HepG2 (cell line): ENCODE results near the gene COPZ2. TPM values are rescaled to one million over a fixed set of nuclear protein-coding genes. Genes with fewer than 3 reads are reported as not detected.

ENCODE experiments used
- ATM ChIP-seq: fragments of 450-650 bp; IDR thresholded peaks from 2 replicates; pipeline ENCODE4 v1.7.1; 2017; ENCODE audit warnings: mild to moderate bottlenecking, borderline replicate concordance
- CBFB ChIP-seq: sonication (generic); formaldehyde crosslinking; IDR thresholded peaks from 2 replicates; pipeline ENCODE4 v1.4.0; 2020; ENCODE audit warnings: missing genetic modification reagents
- NCOR1 ChIP-seq: fragments of 200-600 bp; sonication (generic); IDR thresholded peaks from 2 replicates; pipeline ENCODE4 v1.7.0; 2017; ENCODE audit warnings: antibody characterized with exemption, low read length, borderline replicate concordance
- NFKB2 ChIP-seq: sonication (generic); formaldehyde crosslinking; IDR thresholded peaks from 2 replicates; pipeline ENCODE4 v1.4.0; 2020; ENCODE audit warnings: missing genetic modification reagents, borderline replicate concordance
- NONO ChIP-seq, 2 experiments: fragments of 450-650 bp in 1 of 2; sonication (generic) in 1 of 2; formaldehyde crosslinking in 1 of 2; IDR thresholded peaks in 1 of 2; conservative IDR thresholded peaks in 1 of 2; 2 replicates each; pipeline versions ENCODE4 v1.6.1 to v1.8.0; 2017 to 2022; ENCODE audit warnings: mild to moderate bottlenecking in 1 of 2, missing genetic modification reagents in 1 of 2, moderate library complexity in 1 of 2
- ONECUT2 ChIP-seq: sonication (generic); formaldehyde crosslinking; IDR thresholded peaks from 2 replicates; pipeline ENCODE4 v1.4.0; 2020; ENCODE audit warnings: missing genetic modification reagents
- SIN3B ChIP-seq: fragments of 150-350 bp; IDR thresholded peaks from 2 replicates; pipeline ENCODE4 v1.6.1; 2014; ENCODE audit warnings: low read length
- THYN1 ChIP-seq: sonication (generic); formaldehyde crosslinking; IDR thresholded peaks from 2 replicates; pipeline ENCODE4 v1.8.1; 2023; ENCODE audit warnings: low read depth, mild to moderate bottlenecking, moderate library complexity, missing genetic modification reagents, borderline replicate concordance
- ZNF550 ChIP-seq: sonication (generic); formaldehyde crosslinking; IDR thresholded peaks from 2 replicates; pipeline ENCODE4 v1.4.0; 2020; ENCODE audit warnings: mild to moderate bottlenecking, missing genetic modification reagents, borderline replicate concordance
- ZNF652 ChIP-seq: IDR thresholded peaks from 2 replicates; pipeline ENCODE4 v1.6.1; 2016; ENCODE audit warnings: low read depth, borderline replicate concordance
- ZZZ3 ChIP-seq: sonication (generic); formaldehyde crosslinking; IDR thresholded peaks from 2 replicates; pipeline ENCODE4 v1.4.0; 2020; ENCODE audit warnings: missing genetic modification reagents, mild to moderate bottlenecking, borderline replicate concordance
- polyA plus RNA-seq, 8 experiments: library from polyadenylated mRNA; depleted of rRNA in 3 of 8; stranded (reverse) in 7 of 8; unstranded in 1 of 8; fragments of >200 nt; fragmentation: Illumina TruSeq in 4 of 8; extraction: Trizol in 4 of 8; gene quantifications; 2 replicates each; pipeline versions ENCODE4 v1.2.1 to v1.2.3, GENCODE V29; 2011 to 2016; ENCODE audit warnings: low read depth in 4 of 8, missing spikeins in 1 of 8, mixed read lengths in 1 of 8; ENCODE audit not compliant: insufficient read depth in 1 of 8
- total RNA-seq, 5 experiments: library from RNA; depleted of rRNA; stranded (reverse); fragments of >200 nt; fragmentation: Illumina TruSeq; extraction: Trizol; gene quantifications; 2 replicates each; pipeline ENCODE4 v1.2.3, GENCODE V29; 2016; ENCODE audit warnings: low read depth in 1 of 5
- TF ChIP-seq, protein P1 (sequence below): sonication (generic); formaldehyde crosslinking; conservative IDR thresholded peaks from 2 replicates; pipeline ENCODE4 v1.4.0; 2020; ENCODE audit warnings: mild to moderate bottlenecking, missing genetic modification reagents, moderate library complexity
- TF ChIP-seq, protein P2 (sequence below), 2 experiments: fragments of 450-650 bp in 1 of 2; sonication (generic) in 1 of 2; formaldehyde crosslinking in 1 of 2; IDR thresholded peaks; 2 replicates each; pipeline versions ENCODE4 v1.6.1 to v1.8.0; 2016 to 2022; ENCODE audit warnings: antibody characterized with exemption in 1 of 2, mild to moderate bottlenecking in 1 of 2, missing genetic modification reagents in 1 of 2

Gene COPZ2
- total and polyA plus RNA-seq, 2 of the 13 experiments (the other 11 are each of a cell fraction or from before 2014, with no cell fraction given): 0.61 to 1.5 TPM

DNA sequence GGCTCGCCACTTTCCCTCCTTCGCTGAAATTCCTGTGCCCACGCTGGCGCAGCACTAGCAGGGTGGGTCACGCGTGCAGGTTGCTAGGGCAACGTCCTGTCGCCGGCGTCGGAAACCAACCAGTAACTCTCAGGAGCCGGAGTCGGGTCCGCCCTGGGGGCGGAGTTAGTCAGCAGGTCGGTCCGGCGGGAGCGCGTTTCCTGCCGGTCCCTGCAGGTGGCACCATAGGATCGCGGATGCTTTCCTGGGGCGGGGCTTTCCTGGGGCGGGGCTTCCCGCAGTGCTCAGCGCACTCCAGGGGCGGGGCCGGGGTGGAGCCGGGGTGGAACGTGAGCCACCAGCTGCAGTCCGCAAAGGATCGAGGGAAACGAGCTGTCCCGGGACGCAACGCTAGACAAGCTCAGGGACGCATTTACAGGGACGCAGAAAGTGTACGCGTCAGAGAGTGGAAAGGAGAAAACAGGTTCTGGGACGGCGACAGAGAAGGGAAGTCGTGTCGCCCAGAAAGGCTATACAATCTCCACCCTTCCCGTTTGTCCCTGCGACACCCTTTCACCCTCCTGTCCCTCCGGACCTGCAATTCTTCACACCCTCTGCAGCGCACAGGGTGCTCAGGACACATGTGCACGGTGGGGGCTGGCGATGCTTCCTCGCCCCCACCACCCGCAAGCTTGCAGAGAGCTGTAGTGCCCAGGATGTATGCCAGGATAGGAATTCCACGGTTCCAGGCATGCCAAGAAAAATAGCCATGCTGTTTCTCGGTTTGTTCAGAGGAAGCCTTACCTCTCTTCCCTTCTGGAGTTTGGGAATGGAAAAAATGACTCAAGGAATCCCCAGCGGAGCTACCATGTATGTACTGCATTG lies 12.3 kb downstream of the COPZ2 start (continued):
- TF ChIP-seq, protein P1, sequence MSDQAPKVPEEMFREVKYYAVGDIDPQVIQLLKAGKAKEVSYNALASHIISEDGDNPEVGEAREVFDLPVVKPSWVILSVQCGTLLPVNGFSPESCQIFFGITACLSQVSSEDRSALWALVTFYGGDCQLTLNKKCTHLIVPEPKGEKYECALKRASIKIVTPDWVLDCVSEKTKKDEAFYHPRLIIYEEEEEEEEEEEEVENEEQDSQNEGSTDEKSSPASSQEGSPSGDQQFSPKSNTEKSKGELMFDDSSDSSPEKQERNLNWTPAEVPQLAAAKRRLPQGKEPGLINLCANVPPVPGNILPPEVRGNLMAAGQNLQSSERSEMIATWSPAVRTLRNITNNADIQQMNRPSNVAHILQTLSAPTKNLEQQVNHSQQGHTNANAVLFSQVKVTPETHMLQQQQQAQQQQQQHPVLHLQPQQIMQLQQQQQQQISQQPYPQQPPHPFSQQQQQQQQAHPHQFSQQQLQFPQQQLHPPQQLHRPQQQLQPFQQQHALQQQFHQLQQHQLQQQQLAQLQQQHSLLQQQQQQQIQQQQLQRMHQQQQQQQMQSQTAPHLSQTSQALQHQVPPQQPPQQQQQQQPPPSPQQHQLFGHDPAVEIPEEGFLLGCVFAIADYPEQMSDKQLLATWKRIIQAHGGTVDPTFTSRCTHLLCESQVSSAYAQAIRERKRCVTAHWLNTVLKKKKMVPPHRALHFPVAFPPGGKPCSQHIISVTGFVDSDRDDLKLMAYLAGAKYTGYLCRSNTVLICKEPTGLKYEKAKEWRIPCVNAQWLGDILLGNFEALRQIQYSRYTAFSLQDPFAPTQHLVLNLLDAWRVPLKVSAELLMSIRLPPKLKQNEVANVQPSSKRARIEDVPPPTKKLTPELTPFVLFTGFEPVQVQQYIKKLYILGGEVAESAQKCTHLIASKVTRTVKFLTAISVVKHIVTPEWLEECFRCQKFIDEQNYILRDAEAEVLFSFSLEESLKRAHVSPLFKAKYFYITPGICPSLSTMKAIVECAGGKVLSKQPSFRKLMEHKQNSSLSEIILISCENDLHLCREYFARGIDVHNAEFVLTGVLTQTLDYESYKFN (CRISPR knock-in tag): peak; percentile 11; the same call in 1 of the 2 replicates
- TF ChIP-seq NCOR1: no peak; the same call in 1 of the 2 replicates
- no peak for TF ChIP-seq NONO (IDR thresholded peaks at IDR 0.05)
- TF ChIP-seq NONO (CRISPR knock-in tag; conservative IDR thresholded peaks at IDR 0.05): peak; percentile 51; the same call in 1 of the 2 replicates
- TF ChIP-seq ZNF550 (CRISPR knock-in tag): 0 out of 2 replicates have a peak, but pooled peaks have one; percentile 55
- peak; percentile 28; the same call in 1 of the 2 replicates for TF ChIP-seq ONECUT2 (CRISPR knock-in tag)
- TF ChIP-seq SIN3B: peak; percentile 67; the same call in 1 of the 2 replicates
- TF ChIP-seq ZZZ3 (CRISPR knock-in tag): peak; percentile 58; the same call in 1 of the 2 replicates
- TF ChIP-seq CBFB (CRISPR knock-in tag): 0 out of 2 replicates have a peak, but pooled peaks have one; percentile 29
- TF ChIP-seq, protein P2, sequence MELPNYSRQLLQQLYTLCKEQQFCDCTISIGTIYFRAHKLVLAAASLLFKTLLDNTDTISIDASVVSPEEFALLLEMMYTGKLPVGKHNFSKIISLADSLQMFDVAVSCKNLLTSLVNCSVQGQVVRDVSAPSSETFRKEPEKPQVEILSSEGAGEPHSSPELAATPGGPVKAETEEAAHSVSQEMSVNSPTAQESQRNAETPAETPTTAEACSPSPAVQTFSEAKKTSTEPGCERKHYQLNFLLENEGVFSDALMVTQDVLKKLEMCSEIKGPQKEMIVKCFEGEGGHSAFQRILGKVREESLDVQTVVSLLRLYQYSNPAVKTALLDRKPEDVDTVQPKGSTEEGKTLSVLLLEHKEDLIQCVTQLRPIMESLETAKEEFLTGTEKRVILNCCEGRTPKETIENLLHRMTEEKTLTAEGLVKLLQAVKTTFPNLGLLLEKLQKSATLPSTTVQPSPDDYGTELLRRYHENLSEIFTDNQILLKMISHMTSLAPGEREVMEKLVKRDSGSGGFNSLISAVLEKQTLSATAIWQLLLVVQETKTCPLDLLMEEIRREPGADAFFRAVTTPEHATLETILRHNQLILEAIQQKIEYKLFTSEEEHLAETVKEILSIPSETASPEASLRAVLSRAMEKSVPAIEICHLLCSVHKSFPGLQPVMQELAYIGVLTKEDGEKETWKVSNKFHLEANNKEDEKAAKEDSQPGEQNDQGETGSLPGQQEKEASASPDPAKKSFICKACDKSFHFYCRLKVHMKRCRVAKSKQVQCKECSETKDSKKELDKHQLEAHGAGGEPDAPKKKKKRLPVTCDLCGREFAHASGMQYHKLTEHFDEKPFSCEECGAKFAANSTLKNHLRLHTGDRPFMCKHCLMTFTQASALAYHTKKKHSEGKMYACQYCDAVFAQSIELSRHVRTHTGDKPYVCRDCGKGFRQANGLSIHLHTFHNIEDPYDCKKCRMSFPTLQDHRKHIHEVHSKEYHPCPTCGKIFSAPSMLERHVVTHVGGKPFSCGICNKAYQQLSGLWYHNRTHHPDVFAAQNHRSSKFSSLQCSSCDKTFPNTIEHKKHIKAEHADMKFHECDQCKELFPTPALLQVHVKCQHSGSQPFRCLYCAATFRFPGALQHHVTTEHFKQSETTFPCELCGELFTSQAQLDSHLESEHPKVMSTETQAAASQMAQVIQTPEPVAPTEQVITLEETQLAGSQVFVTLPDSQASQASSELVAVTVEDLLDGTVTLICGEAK (IDR thresholded peaks at IDR 0.05): no peak
- TF ChIP-seq, protein P2 (CRISPR knock-in tag; IDR thresholded peaks at IDR 0.05): peak; percentile 61
- TF ChIP-seq NFKB2: peak; percentile 59; the same call in 1 of the 2 replicates
- no peak for TF ChIP-seq ATM
- no peak for TF ChIP-seq ZNF652 (CRISPR knock-in tag)
- TF ChIP-seq THYN1 (CRISPR knock-in tag): no peak
